Ishikawa (cell line): ENCODE measurements around the gene F13A1.

Experiments used
- CEBPB ChIP-seq: IDR thresholded peaks from 2 replicates; pipeline ENCODE4 v1.6.1; 2012
- CREB1 ChIP-seq: IDR thresholded peaks from 2 replicates; pipeline ENCODE4 v1.6.1; 2012; ENCODE audit warnings: low read depth
- EGR1 ChIP-seq: IDR thresholded peaks from 2 replicates; pipeline ENCODE4 v1.6.1; 2012
- EP300 ChIP-seq: IDR thresholded peaks from 2 replicates; pipeline ENCODE4 v1.6.1; 2012; ENCODE audit warnings: borderline replicate concordance
- FOXM1 ChIP-seq: IDR thresholded peaks from 2 replicates; pipeline ENCODE4 v1.6.1; 2012; ENCODE audit warnings: low read depth, borderline replicate concordance
- NFIC ChIP-seq: IDR thresholded peaks from 2 replicates; pipeline ENCODE4 v1.6.1; 2012
- RAD21 ChIP-seq: IDR thresholded peaks from 2 replicates; pipeline ENCODE4 v1.6.1; 2012; ENCODE audit warnings: low read depth
- TAF1 ChIP-seq: IDR thresholded peaks from 2 replicates; pipeline ENCODE4 v1.6.1; 2012; ENCODE audit warnings: low read depth, mild to moderate bottlenecking
- TCF12 ChIP-seq: IDR thresholded peaks from 2 replicates; pipeline ENCODE4 v1.6.1; 2012; ENCODE audit warnings: low read depth
- TEAD4 ChIP-seq: IDR thresholded peaks from 2 replicates; pipeline ENCODE4 v1.6.1; 2012
- YY1 ChIP-seq: IDR thresholded peaks from 2 replicates; pipeline ENCODE4 v1.6.1; 2012; ENCODE audit warnings: low read depth
- ZBTB7A ChIP-seq: IDR thresholded peaks from 2 replicates; pipeline ENCODE4 v1.6.1; 2012; ENCODE audit warnings: low read depth
- TF ChIP-seq, protein P1 (sequence below): IDR thresholded peaks from 2 replicates; pipeline ENCODE4 v1.6.1; 2012
- TF ChIP-seq, protein P2 (sequence below): IDR thresholded peaks from 2 replicates; pipeline ENCODE4 v1.6.1; 2012
- TF ChIP-seq, protein P3 (sequence below): IDR thresholded peaks from 2 replicates; pipeline ENCODE4 v1.6.1; 2012; ENCODE audit warnings: low read depth, mild to moderate bottlenecking

The F13A1 gene

DNA sequence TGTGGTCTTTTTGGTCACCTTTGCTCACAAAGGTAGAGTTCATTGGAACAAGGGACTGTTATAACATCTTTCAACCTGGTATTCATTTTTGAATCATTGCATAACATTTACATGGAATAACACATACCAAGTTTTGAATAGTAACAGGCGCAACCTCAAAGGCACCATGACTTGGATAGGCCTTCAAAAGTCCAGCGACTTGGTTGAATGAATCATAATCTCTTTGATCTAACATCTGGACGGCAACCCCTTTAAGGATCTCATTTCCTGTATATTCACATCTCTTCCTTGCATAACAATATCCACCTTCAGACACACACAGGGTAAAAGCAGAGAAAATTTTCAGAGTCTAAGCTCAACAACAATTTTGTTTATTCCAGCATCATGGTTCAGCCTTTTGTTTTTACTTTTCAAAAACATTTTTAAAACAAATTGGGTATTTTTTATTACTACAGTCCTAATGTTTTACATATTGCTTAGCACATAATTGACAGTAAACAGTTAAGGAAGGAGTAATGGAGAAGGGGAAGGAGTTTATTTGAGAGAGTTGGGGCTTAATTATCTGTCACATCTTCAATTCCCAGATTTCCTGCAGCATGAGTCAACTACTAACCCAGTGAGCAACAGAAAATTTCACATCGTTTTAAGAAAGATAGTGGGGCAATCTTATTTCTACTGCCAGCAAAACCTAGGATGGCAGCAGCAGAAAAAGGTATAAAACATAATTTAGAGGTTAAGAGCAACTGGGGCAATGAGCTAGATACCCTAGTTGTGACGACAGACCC is 41.8 kb upstream of the F13A1 start:
- TF ChIP-seq TCF12: no peak
- no peak for TF ChIP-seq YY1
- TF ChIP-seq TAF1: no peak
- TF ChIP-seq CREB1: no peak
- no peak for TF ChIP-seq EGR1
- TF ChIP-seq TEAD4: no peak
- no peak for TF ChIP-seq ZBTB7A
- TF ChIP-seq, protein P1, sequence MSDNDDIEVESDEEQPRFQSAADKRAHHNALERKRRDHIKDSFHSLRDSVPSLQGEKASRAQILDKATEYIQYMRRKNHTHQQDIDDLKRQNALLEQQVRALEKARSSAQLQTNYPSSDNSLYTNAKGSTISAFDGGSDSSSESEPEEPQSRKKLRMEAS: no peak
- TF ChIP-seq, protein P2, sequence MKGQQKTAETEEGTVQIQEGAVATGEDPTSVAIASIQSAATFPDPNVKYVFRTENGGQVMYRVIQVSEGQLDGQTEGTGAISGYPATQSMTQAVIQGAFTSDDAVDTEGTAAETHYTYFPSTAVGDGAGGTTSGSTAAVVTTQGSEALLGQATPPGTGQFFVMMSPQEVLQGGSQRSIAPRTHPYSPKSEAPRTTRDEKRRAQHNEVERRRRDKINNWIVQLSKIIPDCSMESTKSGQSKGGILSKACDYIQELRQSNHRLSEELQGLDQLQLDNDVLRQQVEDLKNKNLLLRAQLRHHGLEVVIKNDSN: no peak
- no peak for TF ChIP-seq FOXM1
- no peak for TF ChIP-seq NFIC
- TF ChIP-seq RAD21: no peak
- TF ChIP-seq, protein P3, sequence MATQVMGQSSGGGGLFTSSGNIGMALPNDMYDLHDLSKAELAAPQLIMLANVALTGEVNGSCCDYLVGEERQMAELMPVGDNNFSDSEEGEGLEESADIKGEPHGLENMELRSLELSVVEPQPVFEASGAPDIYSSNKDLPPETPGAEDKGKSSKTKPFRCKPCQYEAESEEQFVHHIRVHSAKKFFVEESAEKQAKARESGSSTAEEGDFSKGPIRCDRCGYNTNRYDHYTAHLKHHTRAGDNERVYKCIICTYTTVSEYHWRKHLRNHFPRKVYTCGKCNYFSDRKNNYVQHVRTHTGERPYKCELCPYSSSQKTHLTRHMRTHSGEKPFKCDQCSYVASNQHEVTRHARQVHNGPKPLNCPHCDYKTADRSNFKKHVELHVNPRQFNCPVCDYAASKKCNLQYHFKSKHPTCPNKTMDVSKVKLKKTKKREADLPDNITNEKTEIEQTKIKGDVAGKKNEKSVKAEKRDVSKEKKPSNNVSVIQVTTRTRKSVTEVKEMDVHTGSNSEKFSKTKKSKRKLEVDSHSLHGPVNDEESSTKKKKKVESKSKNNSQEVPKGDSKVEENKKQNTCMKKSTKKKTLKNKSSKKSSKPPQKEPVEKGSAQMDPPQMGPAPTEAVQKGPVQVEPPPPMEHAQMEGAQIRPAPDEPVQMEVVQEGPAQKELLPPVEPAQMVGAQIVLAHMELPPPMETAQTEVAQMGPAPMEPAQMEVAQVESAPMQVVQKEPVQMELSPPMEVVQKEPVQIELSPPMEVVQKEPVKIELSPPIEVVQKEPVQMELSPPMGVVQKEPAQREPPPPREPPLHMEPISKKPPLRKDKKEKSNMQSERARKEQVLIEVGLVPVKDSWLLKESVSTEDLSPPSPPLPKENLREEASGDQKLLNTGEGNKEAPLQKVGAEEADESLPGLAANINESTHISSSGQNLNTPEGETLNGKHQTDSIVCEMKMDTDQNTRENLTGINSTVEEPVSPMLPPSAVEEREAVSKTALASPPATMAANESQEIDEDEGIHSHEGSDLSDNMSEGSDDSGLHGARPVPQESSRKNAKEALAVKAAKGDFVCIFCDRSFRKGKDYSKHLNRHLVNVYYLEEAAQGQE: no peak
- TF ChIP-seq CEBPB: no peak
- TF ChIP-seq EP300: no peak

DNA sequence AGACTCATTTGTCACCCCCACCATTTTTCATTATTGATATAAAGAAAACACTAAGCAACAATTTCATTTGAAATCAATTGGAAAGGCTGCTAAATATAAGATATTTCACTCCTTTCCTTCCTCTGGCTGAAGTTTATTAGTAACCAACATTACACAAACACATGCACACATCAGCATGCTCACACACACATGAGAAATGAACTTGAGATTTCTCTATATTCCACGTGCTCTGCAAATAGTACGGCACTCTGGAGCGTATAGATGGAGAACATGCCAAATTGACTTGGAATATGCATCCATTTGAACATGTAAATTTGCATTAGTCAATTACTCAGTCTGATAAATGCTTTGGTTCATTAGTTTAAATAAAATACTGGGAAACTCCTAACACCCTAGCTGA is 37.1 kb upstream of the F13A1 start:
- TF ChIP-seq RAD21: no peak
- TF ChIP-seq ZBTB7A: no peak
- no peak for TF ChIP-seq CEBPB
- TF ChIP-seq TCF12: no peak
- TF ChIP-seq, protein P2: no peak
- no peak for TF ChIP-seq EP300
- no peak for TF ChIP-seq NFIC
- no peak for TF ChIP-seq CREB1
- TF ChIP-seq, protein P1: no peak
- TF ChIP-seq YY1: no peak
- TF ChIP-seq EGR1: no peak
- TF ChIP-seq FOXM1: no peak
- no peak for TF ChIP-seq TAF1
- TF ChIP-seq TEAD4: no peak
- TF ChIP-seq, protein P3: no peak

DNA sequence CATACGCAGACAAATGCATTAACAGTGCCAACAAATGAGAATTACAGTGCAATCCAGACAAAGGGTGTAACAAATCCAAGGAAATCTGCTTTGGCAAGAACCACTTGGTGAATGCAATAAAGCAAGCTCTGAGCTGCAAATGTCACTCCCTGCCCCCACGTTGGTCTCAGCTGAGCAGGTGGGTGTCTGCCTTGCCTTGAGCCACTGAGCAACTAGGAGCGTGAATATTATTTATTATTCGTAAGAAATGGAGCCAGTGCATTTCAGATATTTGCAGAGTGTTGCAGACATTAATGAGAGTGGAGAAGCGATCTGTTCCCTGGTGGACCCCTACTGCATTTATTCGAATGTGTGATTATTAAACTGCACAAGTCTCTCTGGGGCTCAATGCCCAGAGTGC is 36.6 kb upstream of the F13A1 start:
- no peak for TF ChIP-seq EGR1
- TF ChIP-seq RAD21: no peak
- TF ChIP-seq, protein P1: no peak
- TF ChIP-seq, protein P3: no peak
- TF ChIP-seq TCF12: no peak
- TF ChIP-seq TEAD4: no peak
- TF ChIP-seq ZBTB7A: no peak
- no peak for TF ChIP-seq CREB1

DNA sequence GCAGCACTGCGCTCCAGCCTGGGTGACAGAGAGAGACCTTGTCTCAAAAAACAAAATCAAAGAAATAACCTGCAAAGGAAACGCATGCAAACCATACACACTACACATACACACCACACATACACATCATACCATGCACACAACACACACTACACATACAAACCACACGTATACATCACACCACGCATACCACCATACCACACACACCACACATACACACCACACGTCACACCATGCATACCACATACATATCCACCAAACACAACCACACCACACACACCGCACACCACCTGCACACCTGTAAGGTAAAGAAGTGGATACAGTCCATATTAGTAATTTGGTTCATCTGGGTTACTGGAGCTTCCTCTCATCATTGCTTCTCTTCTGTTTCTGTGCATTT is 32.3 kb upstream of the F13A1 start:
- TF ChIP-seq CREB1 (no peak), CEBPB (no peak), TCF12 (no peak), NFIC (no peak), TAF1 (no peak), TEAD4 (no peak), YY1 (no peak), EGR1 (no peak), ZBTB7A (no peak)
- TF ChIP-seq, protein P1: no peak
